T-helper 22 cell (primary cell): Measurements from ENCODE around the gene PAXX.

ENCODE experiments used
- DNase-seq: peaks from one replicate; pipeline ENCODE4 v3.0.0-alpha.2; 2020; ENCODE audit warnings: low read depth

PAXX gene

GRCh38 chr9:137018761-137019559 is 26.7 kb downstream of the PAXX start:
- DNase-seq: no peak

- DNase-seq: no peak
Measured at GRCh38 chr9:137019891-137020683, 27.9 kb downstream of the PAXX start.

- DNase-seq: no peak
Measured at GRCh38 chr9:137020771-137021567, 28.7 kb downstream of the PAXX start.

GRCh38 chr9:137021568-137021978 is 29.4 kb downstream of the PAXX start:
- DNase-seq: no peak

GRCh38 chr9:137021979-137022661 is 29.9 kb downstream of the PAXX start:
- DNase-seq: peak; percentile 70

GRCh38 chr9:137022662-137023008 is 30.4 kb downstream of the PAXX start:
- DNase-seq: no peak

DNA sequence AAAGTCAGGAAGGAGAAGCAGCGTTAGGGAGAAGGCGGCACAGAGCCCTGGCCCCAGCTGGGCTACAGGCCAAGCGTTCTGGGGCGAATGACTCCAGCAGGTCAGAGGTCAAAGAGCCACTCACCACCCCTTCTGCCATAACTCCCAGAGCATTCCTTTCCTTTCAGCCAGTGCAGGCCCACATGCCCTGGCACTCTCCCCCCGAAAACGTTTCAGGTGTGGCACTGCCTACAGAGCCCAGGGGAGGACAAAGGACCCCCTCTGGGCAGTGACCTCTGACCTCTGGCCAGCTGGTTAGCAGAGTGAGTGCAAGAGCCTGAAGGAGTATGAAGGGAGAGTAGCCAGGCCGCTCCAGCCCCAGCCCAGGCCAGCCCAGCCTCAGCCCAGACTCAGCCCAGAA is 30.9 kb downstream of the PAXX start:
- DNase-seq: no peak

DNA sequence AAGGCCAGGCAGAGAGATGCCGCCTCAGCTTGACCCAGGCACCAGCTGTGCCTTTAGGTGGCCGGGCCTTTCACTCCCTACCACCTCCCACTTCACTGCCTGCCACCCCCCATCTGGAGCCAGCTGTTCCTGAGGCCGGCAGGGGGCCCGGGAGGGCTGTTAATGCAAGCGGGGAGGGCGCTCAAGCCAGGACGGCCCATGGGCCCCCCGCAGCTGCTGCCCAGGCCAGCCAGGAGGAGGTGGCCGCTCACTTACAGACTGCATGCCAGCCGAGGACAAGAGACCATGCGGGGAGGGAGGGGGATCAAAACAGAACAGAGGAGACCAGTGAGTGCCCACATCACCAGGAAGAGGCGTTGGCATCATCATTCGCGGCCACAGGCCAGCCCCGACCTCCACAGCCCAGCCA is 31.4 kb downstream of the PAXX start:
- no peak for DNase-seq

DNA sequence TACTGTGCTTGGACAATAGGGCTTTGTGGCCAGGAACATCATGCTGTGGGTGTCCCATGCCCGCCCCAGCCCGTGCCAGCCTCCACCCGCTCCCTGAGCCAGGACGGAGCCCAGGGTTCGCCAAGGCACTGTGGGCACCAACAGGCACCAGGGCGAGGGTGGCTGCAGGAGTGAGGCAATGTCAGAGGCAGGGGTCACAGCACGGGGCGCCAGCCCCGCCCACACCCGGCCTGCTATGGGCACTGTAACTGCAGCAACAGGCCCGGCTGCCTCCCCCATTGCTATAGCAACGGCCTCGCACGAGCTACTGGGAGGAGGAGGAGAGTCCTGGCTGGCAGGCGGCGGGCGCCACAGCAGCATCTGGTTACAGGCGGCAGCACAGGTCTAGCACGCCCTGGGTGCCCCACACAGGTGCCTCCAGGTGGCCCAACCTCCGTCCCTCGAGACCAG is 33.3 kb downstream of the PAXX start:
- DNase-seq: no peak

DNA sequence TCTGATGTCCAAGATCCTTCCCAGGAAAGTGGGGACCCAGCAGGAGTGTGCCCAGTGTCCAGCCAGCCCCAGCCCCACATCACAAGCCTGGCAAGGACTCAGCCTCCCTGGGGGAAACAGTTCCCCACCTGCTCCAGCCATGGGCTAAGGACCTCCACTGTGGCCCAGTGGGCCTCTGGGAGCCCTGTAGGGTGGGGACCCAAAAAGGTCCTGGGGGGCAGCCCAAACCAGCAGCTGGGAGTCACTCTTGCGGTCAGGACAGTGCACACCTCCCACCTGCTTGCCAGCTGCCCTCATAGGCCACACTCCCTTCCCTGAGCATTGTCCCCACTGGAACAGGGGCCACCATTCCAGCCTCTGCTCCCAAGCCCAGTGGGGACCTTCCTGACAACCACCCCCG is 34.2 kb downstream of the PAXX start:
- DNase-seq: no peak

GRCh38 chr9:137026828-137027227 is 34.6 kb downstream of the PAXX start:
- no peak for DNase-seq

GRCh38 chr9:137027369-137028262 is 35.4 kb downstream of the PAXX start, which contains the start of gene ABCA2:
TSS of gene ABCA2 (minus strand) at chr9:137028237. CDS start at chr9:137028140, 97 bp downstream.
- DNase-seq: no peak

- DNase-seq: peak; percentile 58
Measured at GRCh38 chr9:137028263-137029057, 36.2 kb downstream of the PAXX start.

DNA sequence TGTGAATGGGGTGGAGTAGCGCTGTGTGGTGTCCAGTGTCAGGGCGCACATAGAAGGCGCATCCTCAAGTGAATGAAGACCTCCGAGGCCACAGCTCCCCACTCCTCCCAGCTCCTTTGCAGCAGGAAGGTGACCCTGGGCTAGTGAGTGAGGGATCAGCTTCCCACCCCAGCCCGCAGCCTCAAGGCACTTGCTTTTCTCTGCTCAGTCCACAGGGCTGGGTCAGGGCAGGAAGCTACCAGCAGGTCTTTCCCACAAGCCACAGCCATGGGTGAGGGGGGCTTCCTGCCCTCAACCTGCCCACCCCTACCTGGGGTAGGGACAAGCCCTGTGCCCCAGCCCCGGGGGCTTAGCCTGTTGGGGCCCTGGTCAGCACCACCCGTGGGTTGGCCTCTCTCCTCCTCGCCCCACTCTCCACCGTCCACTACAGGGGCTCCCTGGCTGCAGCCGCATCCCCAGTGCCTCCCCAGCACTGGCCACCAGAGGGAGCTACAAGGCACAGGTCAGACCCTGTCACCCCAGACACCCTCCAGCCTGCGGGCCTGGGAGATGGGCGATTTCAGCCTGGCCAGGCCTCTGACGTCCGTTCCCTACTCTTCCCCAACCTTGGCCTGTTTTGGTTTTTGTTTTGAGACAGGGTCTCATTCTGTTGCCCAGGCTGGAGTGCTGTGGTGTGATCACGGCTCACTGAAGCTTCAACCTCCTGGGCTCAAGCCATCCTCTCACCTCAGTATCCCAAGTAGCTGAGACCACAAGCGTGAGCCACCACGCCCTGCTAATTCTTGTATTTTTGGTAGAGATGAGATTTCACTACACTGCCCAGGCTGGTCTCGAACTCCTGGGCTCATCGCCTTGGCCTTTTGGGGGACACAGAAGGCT is 37.1 kb downstream of the PAXX start:
- no peak for DNase-seq

GRCh38 chr9:137030006-137030405 is 37.8 kb downstream of the PAXX start:
- DNase-seq: no peak

GRCh38 chr9:137030538-137031527 is 38.6 kb downstream of the PAXX start:
- no peak for DNase-seq

- no peak for DNase-seq
Measured at GRCh38 chr9:137031904-137032640, 39.9 kb downstream of the PAXX start, which contains the start of gene FUT7. TSS of gene FUT7 (minus strand) at chr9:137032088. CDS start at chr9:137031991, 97 bp downstream.
